Liver (tissue), 3 donors: Measurements from ENCODE around the gene EGLN1.

Source experiments
- CTCF ChIP-seq: fragments of 150-350 bp; IDR thresholded peaks from 2 replicates; pipeline ENCODE4 v1.5.1; 2017; ENCODE audit warnings: improper control_type of control experiment, low read depth, low read length; ENCODE audit not compliant: missing input control
- GABPA ChIP-seq, 2 donors: IDR thresholded peaks in 1 of 2; conservative IDR thresholded peaks in 1 of 2; 2 replicates each; pipeline ENCODE4 v1.6.1; 2016; ENCODE audit warnings: antibody characterized with exemption in 2 of 2, mild to moderate bottlenecking in 1 of 2, moderate library complexity in 1 of 2
- JUND ChIP-seq, 2 donors: IDR thresholded peaks; 2 replicates each; pipeline ENCODE4 v1.6.1; 2016; ENCODE audit warnings: antibody characterized with exemption in 2 of 2
- SP1 ChIP-seq: IDR thresholded peaks from 2 replicates; pipeline ENCODE4 v1.6.1; 2018; ENCODE audit warnings: antibody characterized with exemption, mild to moderate bottlenecking
- TAF1 ChIP-seq: conservative IDR thresholded peaks from 2 replicates; pipeline ENCODE4 v1.6.1; 2016; ENCODE audit warnings: antibody characterized with exemption, mild to moderate bottlenecking
- ZBTB33 ChIP-seq: IDR thresholded peaks from 2 replicates; pipeline ENCODE4 v1.6.1; 2016; ENCODE audit warnings: antibody characterized with exemption
- donor health status: healthy.
- donor health status: healthy.

GRCh38 chr1:231421971-231422797 is at the start of gene EGLN1:
- TF ChIP-seq SP1: no peak
- peak; percentile 73 for TF ChIP-seq TAF1
- TF ChIP-seq CTCF: peak; percentile 6
- no peak for TF ChIP-seq JUND (IDR thresholded peaks at IDR 0.05)
- TF ChIP-seq ZBTB33: no peak
- peak in 1 of 2 donors; percentile 63 for TF ChIP-seq GABPA (IDR thresholded peaks at IDR 0.05 in 1 of 2, conservative IDR thresholded peaks at IDR 0.05 in 1 of 2)
